GM18502 (cell line): Measurements from ENCODE around the gene FYN.
"Not testable (repeated sequence)": the region's sequence is repeated elsewhere in the genome, so short reads cannot be mapped to it uniquely, and the experiment has no call there.

Experiments
- ATAC-seq: cut with Tn5 transposase; IDR thresholded peaks from one replicate; pipeline ENCODE4 v1.9.1; 2021; ENCODE audit warnings: mild to moderate bottlenecking; ENCODE audit not compliant: unreplicated experiment, poor library complexity

Gene FYN

GRCh38 chr6:111652156-111652555 is 221.1 kb downstream of the FYN start:
- ATAC-seq, result no peak

- ATAC-seq, result no peak
These were observed 221.8 kb downstream of the FYN start for GRCh38 chr6:111651185-111652034.

- ATAC-seq, result no peak
These were observed 223.2 kb downstream of the FYN start for GRCh38 chr6:111650049-111650448.

- no peak for ATAC-seq
These were observed 225.2 kb downstream of the FYN start for GRCh38 chr6:111648100-111648499.

GRCh38 chr6:111646942-111647341 is 226.3 kb downstream of the FYN start:
- no peak for ATAC-seq

- ATAC-seq, result no peak
These were observed 227.2 kb downstream of the FYN start for GRCh38 chr6:111646034-111646433.

- ATAC-seq, result no peak
These were observed 228.3 kb downstream of the FYN start for GRCh38 chr6:111644893-111645430.

- no peak for ATAC-seq
These were observed 230.6 kb downstream of the FYN start for GRCh38 chr6:111642463-111643158.

GRCh38 chr6:111639266-111639665 is 234.0 kb downstream of the FYN start:
- ATAC-seq, result no peak

- ATAC-seq, result not testable (repeated sequence)
These were observed 238.3 kb downstream of the FYN start for GRCh38 chr6:111634981-111635380.

GRCh38 chr6:111633822-111634221 is 239.4 kb downstream of the FYN start:
- no peak for ATAC-seq

GRCh38 chr6:111632468-111633247 is 240.6 kb downstream of the FYN start:
- ATAC-seq, result no peak

- ATAC-seq, result no peak
These were observed 241.3 kb downstream of the FYN start for GRCh38 chr6:111631903-111632460.

GRCh38 chr6:111631018-111631417 is 242.2 kb downstream of the FYN start:
- no peak for ATAC-seq

GRCh38 chr6:111628142-111628850 is 245.0 kb downstream of the FYN start:
- no peak for ATAC-seq

GRCh38 chr6:111626441-111626840 is 246.8 kb downstream of the FYN start:
- no peak for ATAC-seq

GRCh38 chr6:111625461-111626391 is 247.5 kb downstream of the FYN start:
- ATAC-seq, result no peak

GRCh38 chr6:111625099-111625416 is 248.2 kb downstream of the FYN start:
- no peak for ATAC-seq
